Measurements from ENCODE around the gene FGFR3. TPM values are rescaled to one million over a fixed set of nuclear protein-coding genes. Genes with fewer than 3 reads are reported as not detected.

The FGFR3 gene
- total and polyA plus RNA-seq, 10 of the 15 experiments (the other 5 are each of a cell fraction or from before 2014, with no cell fraction given), result 0.05 to 0.33 (median 0.18) TPM; not detected in 6

DNA sequence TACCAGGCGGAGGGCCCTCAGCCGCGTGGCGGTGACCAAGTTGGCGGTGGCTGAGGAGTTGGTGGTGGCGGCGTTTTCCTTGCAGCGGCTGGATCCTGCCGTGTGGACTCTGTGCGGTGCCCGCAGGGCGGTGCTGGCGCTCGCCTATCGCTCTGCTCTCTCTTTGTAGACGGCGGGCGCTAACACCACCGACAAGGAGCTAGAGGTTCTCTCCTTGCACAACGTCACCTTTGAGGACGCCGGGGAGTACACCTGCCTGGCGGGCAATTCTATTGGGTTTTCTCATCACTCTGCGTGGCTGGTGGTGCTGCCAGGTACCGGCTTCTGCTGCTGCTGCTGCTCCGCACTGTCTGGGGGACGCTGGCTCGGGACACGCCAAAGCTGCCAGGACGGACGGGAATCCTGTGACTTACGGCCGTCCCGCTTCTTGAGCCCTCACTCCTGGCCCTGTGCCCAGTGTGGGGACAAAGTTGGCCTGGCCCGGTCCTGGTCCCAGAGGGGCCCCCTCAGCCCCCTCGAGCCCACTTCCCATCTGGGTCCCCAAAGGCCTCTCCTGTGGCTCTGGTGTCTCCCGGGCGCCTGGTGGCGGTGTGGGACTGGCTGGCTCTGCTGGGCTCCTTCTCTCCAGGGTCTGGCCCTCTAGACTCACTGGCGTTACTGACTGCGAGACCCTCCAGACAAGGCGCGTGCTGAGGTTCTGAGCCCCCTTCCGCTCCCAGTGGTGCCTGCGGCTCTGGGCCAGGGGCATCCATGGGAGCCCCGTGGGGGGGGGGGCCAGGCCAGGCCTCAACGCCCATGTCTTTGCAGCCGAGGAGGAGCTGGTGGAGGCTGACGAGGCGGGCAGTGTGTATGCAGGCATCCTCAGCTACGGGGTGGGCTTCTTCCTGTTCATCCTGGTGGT is 10.7 kb downstream of the FGFR3 start (continued):
- TF ChIP-seq KAT2A (conservative IDR thresholded peaks at IDR 0.05; ENCODE audit: control insufficient read depth, low read depth, low read length) (no peak), NR2F1 (conservative IDR thresholded peaks at IDR 0.05) (no peak), RELB (IDR thresholded peaks at IDR 0.05; ENCODE audit: low read depth) (no peak), TCF7 (IDR thresholded peaks at IDR 0.05; ENCODE audit: borderline replicate concordance) (no peak)

DNA sequence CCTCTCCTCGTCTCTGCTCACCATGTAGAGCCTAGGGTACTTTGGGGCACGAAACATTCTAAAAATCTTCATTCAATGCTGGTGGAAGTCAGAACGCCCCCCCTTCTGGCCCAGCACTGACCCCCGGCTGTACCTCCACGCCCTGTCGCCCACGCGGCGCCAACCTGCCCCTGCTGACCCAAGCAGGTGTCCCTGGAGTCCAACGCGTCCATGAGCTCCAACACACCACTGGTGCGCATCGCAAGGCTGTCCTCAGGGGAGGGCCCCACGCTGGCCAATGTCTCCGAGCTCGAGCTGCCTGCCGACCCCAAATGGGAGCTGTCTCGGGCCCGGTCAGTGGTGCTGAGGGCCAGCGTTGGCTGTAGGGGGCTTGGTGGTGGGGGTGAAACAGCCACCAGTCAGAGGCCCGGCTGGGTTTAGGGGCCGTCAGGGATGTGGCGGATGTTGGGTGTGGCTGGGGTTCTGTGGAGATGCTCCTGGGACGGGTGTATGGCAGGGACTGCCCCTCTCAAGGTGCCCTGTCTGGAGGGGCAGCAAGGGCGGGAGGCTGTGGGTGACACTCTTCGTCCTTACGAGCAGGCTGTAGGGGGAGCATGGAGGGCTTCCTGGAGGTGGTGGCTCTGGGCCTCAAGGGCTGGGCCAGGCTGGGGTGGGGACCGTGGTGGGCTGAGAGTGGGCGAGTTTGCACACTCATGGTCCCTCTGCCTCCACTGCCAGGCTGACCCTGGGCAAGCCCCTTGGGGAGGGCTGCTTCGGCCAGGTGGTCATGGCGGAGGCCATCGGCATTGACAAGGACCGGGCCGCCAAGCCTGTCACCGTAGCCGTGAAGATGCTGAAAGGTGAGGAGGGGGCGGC is 11.8 kb downstream of the FGFR3 start:
- Histone ChIP-seq H2AFZ (ENCODE audit: control insufficient read depth, low read depth, low read length) (no peak overlapping the region), H3K4me3 (no peak overlapping the region), H4K20me1 (ENCODE audit: control insufficient read depth, insufficient read depth) (no peaks in the 10 kb centered on the region), H3K4me1 (ENCODE audit: control insufficient read depth, insufficient read depth, low read length) (no peaks in the 10 kb centered on the region), H3K9me3 (replicated peaks; ENCODE audit: control insufficient read depth, insufficient read depth, low read length) (no peaks in the 10 kb centered on the region), H3K9ac (ENCODE audit: control insufficient read depth, insufficient read depth, low read length) (no peak overlapping the region), H3K36me3 (ENCODE audit: control insufficient read depth in 2 of 2, insufficient read depth in 2 of 2, low read length in 1 of 2) (no peaks in the 10 kb centered on the region), H3K79me2 (ENCODE audit: control insufficient read depth, insufficient read depth, low read length) (no peaks in the 10 kb centered on the region), H3K4me2 (ENCODE audit: control insufficient read depth, insufficient read depth) (no peak overlapping the region), H3K27me3 (replicated peaks in 1 of 2; ENCODE audit: control insufficient read depth in 2 of 2, insufficient read depth in 2 of 2, low read length in 1 of 2) (no peaks in the 10 kb centered on the region), H3K27ac (ENCODE audit: control insufficient read depth, insufficient read depth) (no peak overlapping the region)
- no TSS peak for BruUV-seq (replicated peaks)
- WGBS (ENCODE audit: insufficient coverage, insufficient replicate concordance, low lambda C conversion rate, missing lambda C conversion rate), result 58% methylated on average over 36 of the region's 37 CpGs
- POLR2A ChIA-PET, result no interaction called here
- SMC1A ChIA-PET (ENCODE audit: uncharacterized antibody, unreplicated experiment), result no interaction called here
- intact Hi-C loops (cut with micrococcal nuclease; ENCODE audit: unreplicated experiment) (no loop called here), in situ Hi-C loops (cut with MboI) (no loop called here)
- CTCF ChIA-PET, result no interaction called here
- no peak for ATAC-seq
- no peak for FAIRE-seq
- RAD21 ChIA-PET (ENCODE audit: unreplicated experiment), result no interaction called here
- no peak for DNase-seq (ENCODE audit: low read depth, low spot score)
- TF ChIP-seq ZBTB4 (CRISPR knock-in tag; IDR thresholded peaks at IDR 0.05) (no peak), IRF3 (IDR thresholded peaks at IDR 0.05) (no peak), GABPA (IDR thresholded peaks at IDR 0.05; ENCODE audit: low read depth) (no peak), STAT3 (IDR thresholded peaks at IDR 0.05; ENCODE audit: low read depth, low read length) (no peak), TAF1 (IDR thresholded peaks at IDR 0.05; ENCODE audit: borderline replicate concordance, low read depth, low read length) (no peak), CBX3 (IDR thresholded peaks at IDR 0.05; ENCODE audit: borderline replicate concordance, low read depth) (no peak), SMC3 (IDR thresholded peaks at IDR 0.05; ENCODE audit: borderline replicate concordance, low read length) (no peak), KAT2A (conservative IDR thresholded peaks at IDR 0.05; ENCODE audit: control insufficient read depth, low read depth, low read length) (no peak), TCF3 (IDR thresholded peaks at IDR 0.05; ENCODE audit: borderline replicate concordance, insufficient read depth, low read depth, low read length) (no peak), EP300 (IDR thresholded peaks at IDR 0.05; ENCODE audit: borderline replicate concordance in 1 of 2, control insufficient read depth in 1 of 2, low read depth in 2 of 2, low read length in 2 of 2) (no peak)
